GM12875 (cell line): Measurements from ENCODE around the gene GPR4.

Experiments used
- H3K4me3 ChIP-seq: one replicate; pipeline ENCODE4 v1.5.1; 2011; ENCODE audit warnings: low read depth, low read length, control low read depth
- CTCF ChIP-seq: IDR thresholded peaks from 2 replicates; pipeline ENCODE4 v1.5.1; 2011; ENCODE audit warnings: low read depth, mild to moderate bottlenecking, control low read depth, inconsistent platforms, low read length, moderate library complexity, borderline replicate concordance; ENCODE audit not compliant: insufficient read depth

GPR4 gene

GRCh38 chr19:45584332-45585157 lies 17.5 kb downstream of the GPR4 start, which contains the start of gene OPA3:
Gene OPA3, minus strand, starts transcription at chr19:45584802. Its CDS starts 38 bp downstream, at chr19:45584764.
- TF ChIP-seq CTCF = no peak
- H3K4me3 ChIP-seq = peak within 1 kb of the TSS; percentile 91

- TF ChIP-seq CTCF = no peak
- no peak overlapping the region for H3K4me3 ChIP-seq
Measured at GRCh38 chr19:45581576-45581975, 20.4 kb downstream of the GPR4 start.

DNA sequence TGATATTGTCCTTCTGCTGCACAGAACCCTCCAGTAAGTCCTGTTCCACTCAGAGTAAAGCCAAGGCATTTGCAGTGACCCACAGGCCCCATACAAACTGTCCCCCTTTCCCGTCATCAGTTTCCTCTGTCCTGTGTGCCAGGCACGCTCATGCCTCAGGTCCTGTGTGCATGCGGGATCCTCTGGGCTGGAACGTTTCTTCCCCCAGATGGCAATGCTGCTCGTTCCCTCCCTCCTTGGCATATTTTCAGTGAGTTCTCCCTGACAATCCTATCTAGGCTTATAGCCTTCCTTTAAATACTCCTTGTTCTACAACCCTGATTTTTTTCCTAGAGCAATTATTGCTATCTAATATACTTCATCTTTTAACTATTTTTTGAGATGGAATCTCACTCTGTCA lies 23.2 kb downstream of the GPR4 start:
- no peak for TF ChIP-seq CTCF
- no peak overlapping the region for H3K4me3 ChIP-seq

- no peak for TF ChIP-seq CTCF
- no peak overlapping the region for H3K4me3 ChIP-seq
Measured at GRCh38 chr19:45577111-45577905, 24.7 kb downstream of the GPR4 start.

DNA sequence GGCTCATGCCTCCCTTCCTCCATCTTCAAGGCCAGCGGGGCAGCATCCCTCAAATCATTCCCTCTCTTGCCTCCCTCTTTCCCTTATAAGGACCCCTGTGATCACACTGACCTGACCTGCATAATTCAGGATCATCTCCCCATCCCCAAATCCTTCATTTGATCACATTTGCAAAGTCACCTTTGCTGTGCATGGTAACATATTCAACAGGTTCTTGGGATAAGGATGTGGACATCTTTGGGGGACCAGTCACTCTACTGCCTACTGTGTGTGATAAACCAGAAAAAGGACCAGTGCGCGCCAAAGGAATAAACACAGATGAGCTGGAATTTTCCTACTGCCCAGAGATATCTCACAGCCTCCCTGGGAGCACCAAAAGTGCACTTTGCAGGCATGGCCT lies 25.3 kb downstream of the GPR4 start:
- no peak for TF ChIP-seq CTCF

DNA sequence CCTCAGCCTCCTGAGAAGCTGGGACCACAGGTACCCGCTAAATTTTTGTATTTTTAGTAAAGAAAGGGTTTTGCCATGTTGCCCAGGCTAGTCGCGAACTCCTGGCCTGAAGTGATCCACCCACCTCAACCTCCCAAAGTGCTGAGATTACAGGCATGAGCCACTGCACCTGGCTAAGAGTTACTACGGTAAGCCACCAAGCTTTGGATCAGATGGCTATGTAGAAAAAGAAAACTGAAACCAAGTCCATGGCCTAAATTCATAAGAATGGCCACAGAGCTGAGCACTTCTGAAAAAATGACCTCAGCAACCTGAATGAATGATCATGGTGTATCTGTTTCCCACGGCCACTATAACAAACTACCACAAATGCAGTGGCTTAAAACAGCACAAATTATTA lies 26.8 kb downstream of the GPR4 start:
- no peak for TF ChIP-seq CTCF
- no peak overlapping the region for H3K4me3 ChIP-seq

More for the DNA sequence above, 25.3 kb downstream of the GPR4 start:
- H3K4me3 ChIP-seq = no peak overlapping the region
